HG02610 (cell line): Measurements from ENCODE around the gene CAMTA1.
"Not testable (repeated sequence)": the region's sequence is repeated elsewhere in the genome, so short reads cannot be mapped to it uniquely, and the experiment has no call there.

ENCODE experiments used
- ATAC-seq: cut with Tn5 transposase; IDR thresholded peaks from one replicate; pipeline ENCODE4 v1.9.1; 2021; ENCODE audit warnings: mild to moderate bottlenecking, moderate library complexity; ENCODE audit not compliant: unreplicated experiment

CAMTA1 gene

DNA sequence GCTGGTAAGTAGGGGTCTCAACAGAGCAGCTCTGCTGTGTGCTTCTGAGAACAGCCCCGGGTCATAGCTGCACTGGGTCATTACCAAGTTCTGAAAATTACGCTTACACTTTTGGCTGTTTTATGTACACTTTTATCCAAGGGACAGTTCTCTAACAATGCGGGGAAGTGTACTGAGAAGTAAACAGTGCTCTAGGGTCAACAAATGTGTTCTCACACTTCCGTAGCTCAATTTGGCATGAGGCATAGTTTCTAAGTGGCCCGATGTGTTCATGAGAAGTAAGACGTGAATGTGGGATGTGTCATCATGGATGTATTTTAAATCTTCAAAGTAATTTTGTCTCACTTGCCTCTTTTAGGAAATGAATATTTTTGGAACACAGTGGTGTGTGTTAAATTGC is 975.0 kb downstream of the CAMTA1 start:
- no peak for ATAC-seq

GRCh38 chr1:7761103-7761502 is 975.8 kb downstream of the CAMTA1 start:
- ATAC-seq: no peak

DNA sequence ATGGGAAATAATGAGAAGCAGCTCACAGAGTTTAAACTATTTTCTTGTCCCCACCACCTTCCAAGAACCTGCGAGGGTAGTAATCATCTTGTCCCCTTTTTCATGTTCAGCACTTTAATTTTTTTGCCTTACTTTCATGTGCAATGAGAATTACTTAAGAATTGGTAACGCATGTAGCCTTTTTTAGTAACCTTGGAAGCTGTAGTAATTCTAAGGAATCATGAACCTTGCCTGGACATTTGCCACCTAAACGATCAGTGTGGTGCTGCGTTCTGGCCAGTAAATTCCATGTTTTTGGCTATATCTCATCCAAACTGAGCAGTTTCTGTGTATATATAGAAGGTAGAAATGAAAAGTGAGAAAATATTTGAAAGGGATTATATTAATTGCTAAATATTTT is 981.9 kb downstream of the CAMTA1 start:
- ATAC-seq: no peak

DNA sequence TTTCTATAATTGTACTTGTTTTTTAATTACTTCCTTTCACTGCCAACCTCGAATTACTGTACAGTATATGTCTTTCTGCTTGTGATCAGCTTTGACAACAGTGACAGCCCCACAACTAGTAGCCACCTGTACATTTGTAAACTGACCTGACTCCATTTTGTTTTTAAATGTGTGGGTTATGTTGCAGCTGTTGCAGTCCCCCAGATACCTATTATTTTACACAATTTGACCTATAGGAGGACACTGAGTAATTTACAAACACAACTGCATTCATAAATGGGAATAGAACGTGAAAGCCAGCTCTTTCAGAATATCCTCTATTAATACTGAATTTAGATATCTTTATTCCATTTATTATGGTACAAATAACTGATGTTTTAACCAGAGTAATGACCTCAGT is 983.3 kb downstream of the CAMTA1 start:
- no peak for ATAC-seq

DNA sequence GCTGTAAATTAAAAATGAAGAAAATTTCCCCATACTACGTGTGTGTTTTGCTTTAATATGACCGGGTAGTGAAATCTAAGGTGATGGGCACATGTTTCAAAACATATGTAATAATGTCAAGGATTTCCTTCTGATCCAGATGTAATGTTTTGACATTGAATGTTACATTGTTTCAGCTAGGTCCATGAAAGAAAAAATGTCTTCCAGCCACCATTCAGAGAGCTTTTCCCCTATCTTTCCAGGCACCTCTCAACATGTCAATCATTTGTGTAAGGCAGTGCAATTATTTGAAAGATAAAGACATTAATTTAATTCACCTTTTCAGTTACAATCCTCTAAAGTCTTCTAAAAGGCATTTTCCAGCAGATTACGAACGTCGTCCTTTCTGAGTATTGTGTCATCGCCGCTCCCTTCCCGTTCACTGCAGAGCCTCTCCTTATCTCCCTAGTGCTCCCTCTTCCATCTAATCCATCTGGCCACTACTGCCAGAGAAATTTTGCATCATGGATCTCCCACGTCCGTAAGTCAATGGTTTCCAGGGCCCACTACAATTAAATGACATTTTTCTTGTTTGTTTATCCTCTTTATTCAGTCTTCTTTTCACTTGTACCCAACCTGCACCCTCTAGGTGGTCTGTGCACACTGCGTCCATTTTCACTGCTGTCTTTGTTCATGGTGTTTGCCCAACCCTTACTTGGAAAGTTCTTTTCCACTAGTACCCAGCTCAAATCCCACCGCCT is 984.6 kb downstream of the CAMTA1 start:
- ATAC-seq: no peak

GRCh38 chr1:7770669-7770996 is 985.4 kb downstream of the CAMTA1 start:
- no peak for ATAC-seq

DNA sequence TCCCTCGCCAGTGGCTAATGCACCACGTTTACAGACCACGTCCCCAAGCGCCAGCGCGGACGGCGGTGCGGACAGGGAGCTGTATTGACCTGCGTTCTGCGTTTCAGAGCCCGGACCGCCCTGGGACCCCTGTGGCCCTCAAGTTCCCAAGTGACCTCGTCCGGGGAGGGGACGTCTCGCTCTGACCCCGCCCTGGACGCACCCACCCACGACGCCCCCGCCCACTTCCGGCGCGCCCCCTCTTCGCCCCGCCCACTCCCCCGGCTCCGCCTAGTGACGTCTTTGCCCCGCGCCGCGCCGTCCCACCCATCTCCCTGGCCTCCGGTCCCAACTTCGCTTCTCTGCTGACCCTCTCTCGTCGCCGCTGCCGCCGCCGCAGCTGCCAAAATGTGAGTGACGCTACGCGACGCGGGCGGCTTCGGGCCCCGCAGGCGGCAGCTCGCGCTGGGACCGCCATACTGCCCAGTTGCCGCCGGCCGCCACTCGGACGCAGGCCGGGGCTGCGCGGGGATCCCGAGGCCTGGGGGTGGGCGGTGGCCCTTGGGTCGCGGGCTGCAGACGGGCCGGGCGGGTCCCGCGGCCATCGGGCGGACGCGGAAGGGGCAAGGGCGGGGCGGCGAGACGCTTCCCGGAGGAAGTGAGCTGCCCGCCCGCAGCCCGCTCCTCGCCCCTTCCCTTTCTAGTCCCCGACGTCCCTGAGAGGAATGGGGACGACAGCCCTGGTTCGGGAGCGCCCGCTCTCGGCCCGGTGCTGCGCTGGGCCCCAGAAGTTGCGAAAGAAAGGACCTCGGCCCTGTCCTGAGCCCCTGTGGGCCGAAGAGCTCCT is 986.0 kb downstream of the CAMTA1 start, which contains the start of gene VAMP3:
VAMP3 (plus strand) TSS at position 300 of the 826 bp plus-strand sequence; CDS start at position 388, 88 bp downstream.
- peak; percentile 74 for ATAC-seq

- ATAC-seq: no peak
Observed at GRCh38 chr1:7771823-7772299, 986.6 kb downstream of the CAMTA1 start.

DNA sequence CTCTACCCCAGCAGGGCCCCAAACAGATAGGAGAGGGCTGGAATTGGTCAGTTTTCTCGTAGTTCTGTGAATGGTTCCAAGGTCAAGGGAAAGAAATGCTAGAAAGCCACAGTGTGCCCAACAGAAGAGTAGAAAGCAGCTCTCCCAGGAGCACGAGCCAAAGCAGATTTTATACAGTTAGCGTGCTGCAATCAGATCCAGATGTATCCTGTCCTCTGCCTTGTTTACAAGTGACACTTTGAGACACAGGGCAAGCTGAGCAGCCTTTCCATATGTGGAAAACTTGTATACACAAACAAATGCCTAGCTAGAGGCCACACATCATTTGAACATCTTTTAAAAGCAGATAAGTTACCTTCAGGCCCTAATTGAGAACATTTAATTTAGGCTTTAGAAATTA is 992.3 kb downstream of the CAMTA1 start:
- no peak for ATAC-seq

GRCh38 chr1:7778133-7778628 is 992.9 kb downstream of the CAMTA1 start:
- no peak for ATAC-seq

DNA sequence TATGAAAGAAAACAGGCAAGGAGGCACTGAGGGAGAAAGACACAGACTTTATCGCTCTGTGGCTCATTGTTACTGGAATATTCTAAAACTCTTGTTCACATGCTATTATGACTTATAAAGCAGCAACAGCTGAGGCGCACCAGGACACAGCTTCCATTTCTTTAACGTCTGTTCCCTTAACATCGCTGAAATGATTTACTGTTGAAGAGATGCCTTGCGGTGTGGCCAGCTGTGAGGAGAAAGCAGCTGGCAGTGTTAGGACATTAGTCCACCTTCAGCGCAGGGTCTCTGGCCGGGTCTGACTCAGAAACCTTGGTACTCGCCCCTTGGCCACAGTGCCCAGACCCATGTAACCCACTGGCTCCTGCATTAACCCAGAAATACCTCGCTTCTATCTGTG is 995.7 kb downstream of the CAMTA1 start:
- no peak for ATAC-seq

GRCh38 chr1:7781501-7781900 is 996.2 kb downstream of the CAMTA1 start:
- ATAC-seq: no peak

DNA sequence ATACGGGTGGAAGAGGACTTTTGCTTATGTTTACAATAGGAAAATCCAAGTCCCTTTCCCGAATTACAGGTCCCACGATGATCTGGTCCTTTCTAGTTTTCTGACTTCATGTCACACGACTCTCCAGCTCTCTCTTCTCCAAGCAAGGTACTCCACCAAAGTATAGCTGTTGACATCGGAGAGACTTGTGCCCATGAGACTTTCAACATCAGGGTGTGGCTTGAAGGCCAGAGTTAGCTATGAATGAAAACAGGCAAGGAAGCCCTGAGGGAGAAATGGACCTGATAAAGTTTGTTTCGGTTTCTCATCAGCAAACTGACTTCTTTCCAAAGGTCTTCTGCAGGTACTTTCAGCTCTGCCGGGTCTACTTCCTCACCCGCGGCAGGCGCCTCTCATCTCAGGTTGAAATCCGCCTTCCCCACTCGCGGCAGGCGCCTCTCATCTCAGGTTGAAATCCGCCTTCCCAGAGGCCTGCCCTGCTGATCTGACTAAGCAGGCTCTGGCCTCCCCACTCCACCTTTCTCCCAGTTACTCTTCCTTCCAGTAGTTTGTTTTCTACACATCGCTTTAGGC is 996.8 kb downstream of the CAMTA1 start:
- no peak for ATAC-seq

DNA sequence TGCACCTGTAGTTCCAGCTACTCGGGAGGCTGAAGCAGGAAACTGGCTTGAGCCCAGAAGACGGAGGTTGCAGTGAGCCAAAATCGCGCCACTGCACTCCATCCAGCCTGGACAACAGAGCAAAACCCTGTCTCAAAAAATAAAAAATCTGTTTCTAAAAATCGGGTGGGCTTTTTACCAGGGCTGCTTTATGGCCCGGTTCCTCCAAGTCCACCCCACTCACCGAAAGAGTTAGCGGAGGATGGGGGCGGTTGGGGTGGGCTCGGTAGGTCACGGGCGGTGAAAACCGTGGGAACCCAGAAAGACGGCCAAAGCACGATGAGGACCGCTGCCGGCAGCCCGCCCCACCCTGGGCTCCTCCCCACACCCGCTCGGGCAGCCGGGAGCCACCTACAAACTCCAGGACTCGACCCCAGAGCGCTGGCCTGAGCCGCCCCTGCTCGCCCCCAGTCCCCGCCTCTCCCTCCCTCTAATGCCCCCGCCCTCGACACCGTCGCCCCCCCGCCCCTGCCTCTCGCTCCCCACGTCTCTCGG is 998.0 kb downstream of the CAMTA1 start:
- no peak for ATAC-seq

- ATAC-seq: peak; percentile 90
Observed at GRCh38 chr1:7783826-7784491, 998.7 kb downstream of the CAMTA1 start, which contains the start of gene PER3. Gene PER3 (plus strand): TSS chr1:7784291. CDS start chr1:7784878, 587 bp downstream.

- no peak for ATAC-seq
Observed at GRCh38 chr1:7784492-7785071, 999.3 kb downstream of the CAMTA1 start.

DNA sequence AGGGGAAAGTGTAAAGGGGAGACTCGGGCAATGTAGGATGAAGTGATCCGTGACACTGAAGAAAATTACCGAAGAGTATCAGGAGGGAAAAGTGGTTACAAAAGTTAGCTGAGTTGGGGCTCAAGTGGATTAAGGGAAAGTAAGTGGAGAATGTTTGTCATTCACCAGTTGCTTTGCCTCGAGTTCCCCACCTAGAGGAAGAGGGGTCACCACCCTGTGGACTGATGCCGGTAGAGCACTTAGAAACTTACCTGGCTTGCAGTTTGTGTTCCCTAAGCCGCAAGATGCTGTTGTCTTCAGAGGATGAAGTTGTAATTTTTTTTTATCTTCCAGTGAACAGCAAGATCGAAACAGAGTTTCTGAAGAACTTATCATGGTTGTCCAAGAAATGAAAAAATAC is 999.9 kb downstream of the CAMTA1 start:
- no peak for ATAC-seq

DNA sequence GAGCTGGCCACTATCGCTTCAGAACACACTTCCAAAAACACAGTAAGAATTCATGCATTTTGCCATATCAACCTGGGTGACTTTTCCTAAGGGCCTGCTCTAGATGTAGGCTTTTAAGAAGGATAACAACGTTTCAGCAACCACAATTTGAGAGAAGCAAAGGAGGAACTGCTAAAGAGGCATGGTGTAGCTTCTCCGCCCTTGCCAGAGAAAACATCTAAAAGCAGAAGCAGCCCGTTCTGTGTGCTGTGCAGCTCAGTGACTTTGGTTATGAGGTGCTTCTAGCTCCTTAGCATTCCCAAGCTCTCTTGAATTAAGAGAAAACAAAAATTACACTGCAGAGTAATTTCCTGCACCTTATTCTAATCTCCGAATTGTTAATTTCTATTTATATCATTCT is 1001.5 kb downstream of the CAMTA1 start:
- ATAC-seq: no peak

DNA sequence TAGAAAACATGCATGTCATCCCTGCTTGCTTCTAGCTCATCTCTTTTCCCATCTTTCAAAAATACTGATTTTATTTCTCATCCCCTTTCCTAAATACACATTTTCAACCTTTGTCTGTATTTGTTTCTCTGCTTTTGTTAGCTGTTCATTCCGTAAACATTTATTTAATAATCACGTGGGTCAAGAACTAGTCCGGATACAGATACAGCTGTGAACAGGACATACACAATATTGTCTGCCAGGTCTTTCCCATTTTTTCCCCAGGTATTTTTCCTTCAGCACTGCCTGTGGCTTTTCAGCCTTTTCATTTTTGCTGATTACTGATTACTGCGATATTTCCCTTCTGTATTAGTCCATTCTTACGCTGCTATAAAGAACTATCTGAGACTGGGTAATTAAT is 1004.6 kb downstream of the CAMTA1 start:
- no peak for ATAC-seq

GRCh38 chr1:7791027-7791426 is 1005.8 kb downstream of the CAMTA1 start:
- not testable (repeated sequence) for ATAC-seq
